ENCODE data around the gene CHRNB4. TPM values are rescaled to one million over a fixed set of nuclear protein-coding genes. Genes with fewer than 3 reads are reported as not detected.
A peak's percentile ranks its signal among the peaks of the same experiment; 100 is the strongest.

The CHRNB4 gene
- total and polyA plus RNA-seq, 2 of the 8 experiments (the other 6 are each of a cell fraction or from before 2014, with no cell fraction given): 2.4 to 4.5 TPM

DNA sequence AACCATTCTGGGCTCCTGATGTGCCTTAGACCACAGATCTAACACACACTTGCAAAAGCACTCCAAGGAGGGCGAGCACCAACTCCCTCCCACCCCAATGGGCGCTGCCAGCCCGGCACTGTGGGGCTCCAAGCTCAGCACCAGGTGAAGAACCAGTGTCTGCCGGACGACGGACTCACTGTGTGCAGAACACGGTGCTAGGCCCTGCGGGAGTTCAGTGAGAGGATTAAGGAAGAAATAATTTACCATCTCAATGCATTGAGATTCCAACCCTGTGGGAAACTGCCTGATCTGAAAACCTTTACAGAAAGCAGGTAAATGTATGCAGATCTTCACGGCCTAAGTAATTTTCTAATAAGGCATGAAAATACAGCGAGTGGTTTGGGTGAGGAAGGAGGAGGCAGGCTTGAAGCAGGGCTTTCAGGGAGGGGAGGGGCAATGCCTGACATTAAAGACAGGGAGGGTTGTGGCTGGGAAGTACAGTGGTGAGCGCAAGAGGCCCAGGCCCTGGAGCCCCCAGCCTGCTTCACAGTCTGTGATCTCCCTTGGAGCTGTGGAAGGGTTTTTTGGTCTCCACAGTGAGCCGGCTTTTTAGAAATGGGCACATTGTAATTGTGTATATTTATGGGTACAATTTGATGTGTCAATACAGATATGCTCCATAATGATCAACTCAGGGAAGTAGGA is 35.6 kb upstream of the CHRNB4 start:
- WGBS, 2 experiments (ENCODE audit: extremely low coverage in 1 of 2, insufficient coverage in 1 of 2, insufficient read length in 1 of 2, insufficient replicate concordance in 2 of 2, low coverage in 1 of 2, low lambda C conversion rate in 2 of 2, missing lambda C conversion rate in 1 of 2): 36% methylated on average over 12 of the region's 12 CpGs; no CpG with 5 or more reads in 1 of the 2 experiments
- POLR2A ChIA-PET (ENCODE audit: partially characterized antibody): no interaction called here
- peak; percentile 91 for FAIRE-seq
- TF ChIP-seq, protein P1, sequence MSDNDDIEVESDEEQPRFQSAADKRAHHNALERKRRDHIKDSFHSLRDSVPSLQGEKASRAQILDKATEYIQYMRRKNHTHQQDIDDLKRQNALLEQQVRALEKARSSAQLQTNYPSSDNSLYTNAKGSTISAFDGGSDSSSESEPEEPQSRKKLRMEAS (IDR thresholded peaks at IDR 0.05): peak; percentile 31; the same call in 1 of the 2 replicates
- TF ChIP-seq ASH2L (IDR thresholded peaks at IDR 0.05; ENCODE audit: low read length): no peak

More for the DNA sequence above, 35.6 kb upstream of the CHRNB4 start:
- no peak for DNase-seq (ENCODE audit: low read depth in 1 of 2, low spot score in 2 of 2)
- no peak overlapping the region for H4K5ac ChIP-seq (ENCODE audit: insufficient read length, low read depth, low read length)
- no peaks in the 10 kb centered on the region for H3K23me2 ChIP-seq (ENCODE audit: low read depth, low read length)
- H3K79me1 ChIP-seq (ENCODE audit: low read depth, low read length): no peaks in the 10 kb centered on the region
- H2BK20ac ChIP-seq (ENCODE audit: low read length): peak overlapping the region; percentile 41; the same call in 1 of the 2 replicates
- no peak overlapping the region for H3K23ac ChIP-seq (ENCODE audit: insufficient read length)
- peaks cover 9 to 25% (median 19%) of the 10 kb centered on the region in 4 experiments for H3K4me1 ChIP-seq (replicated peaks in 1 of 4; ENCODE audit: control insufficient read depth in 3 of 4, insufficient read depth in 4 of 4, low read length in 3 of 4)
- H3K27me3 ChIP-seq (replicated peaks in 1 of 4; ENCODE audit: control insufficient read depth in 3 of 4, extremely low read depth in 1 of 4, insufficient read depth in 3 of 4, low read length in 3 of 4): peaks cover 0 to 6% (median 4%) of the 10 kb centered on the region in 4 experiments; a peak in 3 of 7 replicates
- no peaks in the 10 kb centered on the region for H3K9me3 ChIP-seq (ENCODE audit: insufficient read depth in 2 of 2, low read depth in 1 of 2, low read length in 1 of 2)
- H3K18ac ChIP-seq (ENCODE audit: extremely low read depth, low read length): 0 out of 2 replicates have a peak overlapping the region, but pooled peaks have one; percentile 36
- H3K4me3 ChIP-seq (ENCODE audit: extremely low read depth in 1 of 4, insufficient read depth in 2 of 4, low read depth in 3 of 4, low read length in 4 of 4): no peak overlapping the region
- H2BK15ac ChIP-seq (ENCODE audit: low read length): no peak overlapping the region
- no peak overlapping the region for H3K56ac ChIP-seq (replicated peaks; ENCODE audit: insufficient read length, low read depth, low read length)
- H3K9ac ChIP-seq (replicated peaks in 1 of 4; ENCODE audit: extremely low read depth in 1 of 4, low read depth in 3 of 4, low read length in 3 of 4): no peak overlapping the region
- H3K4me2 ChIP-seq (ENCODE audit: insufficient read depth in 1 of 2, low read depth in 2 of 2, low read length in 2 of 2): peak overlapping the region; percentile 16 to 19; a peak in 1 of 4 replicates
- no peak overlapping the region for H2AFZ ChIP-seq (ENCODE audit: low read length)
- no peak overlapping the region for H4K8ac ChIP-seq (ENCODE audit: extremely low read depth, insufficient read depth, low read length)
- no peaks in the 10 kb centered on the region for H4K20me1 ChIP-seq (replicated peaks in 1 of 2; ENCODE audit: control insufficient read depth in 1 of 2, insufficient read depth in 2 of 2, low read length in 2 of 2)
- no peak overlapping the region for H4K91ac ChIP-seq (replicated peaks; ENCODE audit: insufficient read length, low read length)
- H3K14ac ChIP-seq (ENCODE audit: insufficient read length): no peak overlapping the region
- H3K36me3 ChIP-seq (ENCODE audit: control insufficient read depth in 2 of 4, insufficient read depth in 4 of 4, low read length in 3 of 4): no peaks in the 10 kb centered on the region
- CTCF ChIA-PET (ENCODE audit: partially characterized antibody): interaction anchor here (0.8 to 2.5 kb wide), 3 partner anchors 17 to 75 kb away, joined by 3 to 9 read pairs (median 3); no protein-coding TSS in a partner anchor
- H2BK120ac ChIP-seq (replicated peaks; ENCODE audit: low read depth, low read length): no peak overlapping the region
- H2AK5ac ChIP-seq (ENCODE audit: low read depth, low read length): no peak overlapping the region
- H3K79me2 ChIP-seq (ENCODE audit: control insufficient read depth in 1 of 2, insufficient read depth in 2 of 2, low read length in 2 of 2): no peaks in the 10 kb centered on the region
- H3K27ac ChIP-seq (ENCODE audit: low read depth, low read length): no peak overlapping the region
- no peak overlapping the region for H2BK5ac ChIP-seq (ENCODE audit: low read depth, low read length)
- H3K4ac ChIP-seq (replicated peaks; ENCODE audit: insufficient read length, low read depth, low read length): no peak overlapping the region
- 0 out of 2 replicates have a peak overlapping the region, but pooled peaks have one; percentile 61 for H2BK12ac ChIP-seq (ENCODE audit: low read depth, low read length)
